ENCODE results near the gene GNB3.
"Not testable (repeated sequence)": the region's sequence is repeated elsewhere in the genome, so short reads cannot be mapped to it uniquely, and the experiment has no call there.

GNB3 gene

DNA sequence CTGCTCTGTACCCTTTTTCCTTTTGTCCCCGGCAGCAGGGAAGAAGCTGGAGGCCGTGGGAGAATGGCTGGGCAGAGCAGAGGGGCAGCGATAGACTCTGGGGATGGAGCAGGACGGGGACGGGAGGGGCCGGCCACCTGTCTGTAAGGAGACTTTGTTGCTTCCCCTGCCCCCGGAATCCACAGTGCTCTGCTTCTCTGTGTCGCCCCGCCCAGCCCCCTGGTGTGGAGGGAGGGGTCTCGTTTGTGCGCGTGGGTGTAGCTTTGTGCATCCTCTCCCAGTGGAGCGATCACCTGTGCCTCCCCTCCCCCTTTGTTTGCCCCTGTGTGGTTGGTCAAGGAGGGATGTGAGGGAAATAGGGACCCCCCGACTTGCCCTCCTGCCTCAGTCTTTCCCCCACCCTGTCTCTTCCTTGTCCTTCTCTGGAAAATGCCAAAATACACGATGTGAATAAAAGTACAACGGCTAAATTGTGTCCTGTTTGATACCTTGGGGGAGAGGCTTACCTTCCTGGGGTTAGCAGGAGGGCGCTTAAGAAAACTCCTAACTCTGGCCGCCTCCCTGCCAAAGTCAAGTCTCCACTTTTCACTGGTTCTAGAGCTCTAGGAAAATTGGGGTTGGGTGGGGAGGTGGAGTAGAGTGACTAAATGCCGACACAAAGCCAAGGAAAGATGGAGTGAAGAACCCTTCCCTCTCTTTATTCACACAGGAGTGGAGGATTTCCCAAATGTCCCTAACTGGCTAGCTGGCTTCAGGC lies 25.6 kb downstream of the GNB3 start:
- Mint-ChIP-seq H3K4me3 (peak overlapping the region; percentile 95), H3K4me1 (peaks cover 43% of the 10 kb centered on the region), H3K27me3 (no peaks in the 10 kb centered on the region), H3K9me3 (no peaks in the 10 kb centered on the region), H3K27ac (no peak overlapping the region), H3K36me3 (peaks cover 73% of the 10 kb centered on the region)
- CTCF ChIA-PET = interaction anchor here (0.7 to 3.3 kb wide), 3 partner anchors 13 to 236 kb away, joined by 3 to 9 read pairs (median 3); no protein-coding TSS in a partner anchor
- no peak for DNase-seq

DNA sequence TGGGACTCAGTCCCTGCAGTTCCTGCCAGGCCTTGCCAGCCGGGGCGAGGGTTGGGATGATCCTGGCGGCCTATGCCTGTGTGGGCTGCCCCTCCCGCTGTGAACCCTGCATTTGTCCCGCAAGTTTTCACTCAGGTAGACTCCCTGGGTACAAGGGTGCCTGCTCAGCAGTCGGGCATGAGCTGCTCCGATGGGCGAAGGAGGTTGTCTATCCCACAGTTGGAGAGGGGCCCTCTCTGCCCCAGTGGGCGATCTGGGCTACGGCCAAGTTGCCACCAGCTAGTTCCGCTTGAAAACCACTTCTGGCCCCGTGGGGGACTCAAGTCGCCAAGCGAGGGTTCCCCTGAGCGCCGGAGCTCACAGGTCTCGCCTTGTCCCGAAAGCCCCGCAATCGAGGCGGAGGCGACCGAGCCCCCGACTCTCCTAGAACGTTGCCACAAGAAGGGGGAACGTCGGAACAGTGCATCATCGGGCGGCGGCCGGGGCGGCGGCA lies 26.2 kb downstream of the GNB3 start:
- DNase-seq = no peak
- Mint-ChIP-seq H3K27me3 (no peaks in the 10 kb centered on the region), H3K27ac (peak overlapping the region; percentile 95), H3K36me3 (peaks cover 77% of the 10 kb centered on the region), H3K9me3 (no peaks in the 10 kb centered on the region), H3K4me3 (peak overlapping the region; percentile 95), H3K4me1 (peaks cover 49% of the 10 kb centered on the region)
- CTCF ChIA-PET = interaction anchor here (0.7 to 3.3 kb wide), 3 partner anchors 13 to 236 kb away, joined by 3 to 9 read pairs (median 3); no protein-coding TSS in a partner anchor

DNA sequence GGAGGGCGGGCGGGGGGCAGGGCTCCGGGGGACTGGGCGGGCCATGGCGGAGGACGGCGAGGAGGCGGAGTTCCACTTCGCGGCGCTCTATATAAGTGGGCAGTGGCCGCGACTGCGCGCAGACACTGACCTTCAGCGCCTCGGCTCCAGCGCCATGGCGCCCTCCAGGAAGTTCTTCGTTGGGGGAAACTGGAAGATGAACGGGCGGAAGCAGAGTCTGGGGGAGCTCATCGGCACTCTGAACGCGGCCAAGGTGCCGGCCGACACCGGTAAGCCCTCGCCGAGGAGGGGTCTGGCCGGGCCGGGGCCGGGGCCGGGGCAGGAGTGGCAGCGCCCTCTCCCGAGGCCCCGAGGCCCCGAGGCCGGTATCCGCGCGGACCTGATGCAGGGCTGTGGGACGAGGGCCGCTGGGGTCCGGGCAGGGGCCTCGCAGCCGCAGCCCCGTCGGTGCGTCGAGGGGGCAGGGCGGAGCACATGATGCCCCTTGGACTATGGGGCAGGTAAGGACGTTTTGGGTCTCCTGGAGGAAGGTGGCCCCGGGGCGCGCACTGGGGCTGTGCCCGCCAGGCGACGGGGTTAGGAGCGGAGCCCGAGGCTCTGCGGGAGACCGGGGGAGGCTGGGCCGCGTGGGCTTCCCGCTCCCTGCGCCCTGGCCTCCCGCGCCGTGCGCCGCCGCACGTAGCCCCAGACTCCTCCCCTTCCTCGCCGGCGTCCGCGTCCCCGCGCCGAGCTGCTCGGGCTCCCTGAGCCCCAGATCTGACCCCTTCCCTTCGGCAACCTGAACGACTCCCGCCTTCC lies 26.9 kb downstream of the GNB3 start, which contains the start of gene TPI1:
TSS of gene TPI1 (plus strand) at position 119 of the 798 bp plus-strand sequence. CDS start at position 155, 36 bp downstream.
- peaks cover 55% of the 10 kb centered on the region for H3K4me1 Mint-ChIP-seq
- peak within 1 kb of the TSS; percentile 97 for H3K4me3 Mint-ChIP-seq
- DNase-seq = peak; percentile 86
- H3K9me3 Mint-ChIP-seq = no peaks in the 10 kb centered on the region
- peaks cover 73% of the 10 kb centered on the region for H3K36me3 Mint-ChIP-seq
- H3K27me3 Mint-ChIP-seq = no peaks in the 10 kb centered on the region
- CTCF ChIA-PET = interaction anchor here (0.7 to 3.3 kb wide), 6 partner anchors 10 to 351 kb away, joined by 3 to 20 read pairs (median 6); partner anchors contain the start of genes CDCA3 and USP5
- H3K27ac Mint-ChIP-seq = peak within 1 kb of the TSS; percentile 95

DNA sequence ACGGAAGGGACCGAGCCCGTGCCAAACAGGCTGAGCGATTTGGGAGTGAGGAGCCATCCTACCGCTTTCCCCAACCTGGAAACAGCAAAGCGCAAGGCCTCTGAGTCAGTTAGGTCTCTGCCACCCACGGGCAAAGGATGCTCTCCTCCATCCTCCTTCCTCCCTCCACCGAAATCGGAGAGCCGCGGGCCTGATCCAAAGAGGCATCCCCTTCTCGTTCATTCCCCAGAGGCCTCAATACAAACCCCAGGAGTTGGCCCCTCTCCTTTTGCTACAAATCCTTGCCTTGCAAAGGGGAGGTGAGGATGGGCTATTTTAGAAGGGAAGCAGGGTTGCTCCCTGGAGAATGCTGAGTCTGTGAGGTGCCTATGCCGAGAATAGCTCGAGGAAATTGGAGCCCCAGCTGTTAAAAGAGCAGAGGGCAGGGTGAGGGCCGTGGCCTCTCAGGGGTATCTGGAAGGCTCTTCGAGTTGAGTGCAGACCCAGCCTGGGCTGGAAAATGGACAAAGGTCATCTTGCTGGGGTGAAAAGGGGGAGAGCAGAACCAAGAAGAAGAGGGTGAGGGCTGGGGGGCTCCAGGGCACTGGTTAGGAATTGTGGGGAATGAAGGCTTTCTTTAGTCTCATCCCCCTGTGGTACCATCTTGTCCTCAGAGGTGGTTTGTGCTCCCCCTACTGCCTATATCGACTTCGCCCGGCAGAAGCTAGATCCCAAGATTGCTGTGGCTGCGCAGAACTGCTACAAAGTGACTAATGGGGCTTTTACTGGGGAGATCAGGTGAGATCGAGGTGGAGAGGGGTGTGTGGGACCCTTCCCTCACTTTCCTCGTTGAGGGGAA lies 27.7 kb downstream of the GNB3 start:
- H3K4me1 Mint-ChIP-seq = peaks cover 55% of the 10 kb centered on the region
- peak overlapping the region; percentile 97 for H3K4me3 Mint-ChIP-seq
- H3K27ac Mint-ChIP-seq = peak overlapping the region; percentile 89
- no peak for DNase-seq
- CTCF ChIA-PET = interaction anchor here (0.7 to 3.3 kb wide), 15 partner anchors 9 to 352 kb away, joined by 3 to 20 read pairs (median 4); partner anchors contain the start of genes C12orf57, CDCA3, MLF2 and RNU7-1
- H3K9me3 Mint-ChIP-seq = no peaks in the 10 kb centered on the region
- peaks cover 72% of the 10 kb centered on the region for H3K36me3 Mint-ChIP-seq
- no peaks in the 10 kb centered on the region for H3K27me3 Mint-ChIP-seq

DNA sequence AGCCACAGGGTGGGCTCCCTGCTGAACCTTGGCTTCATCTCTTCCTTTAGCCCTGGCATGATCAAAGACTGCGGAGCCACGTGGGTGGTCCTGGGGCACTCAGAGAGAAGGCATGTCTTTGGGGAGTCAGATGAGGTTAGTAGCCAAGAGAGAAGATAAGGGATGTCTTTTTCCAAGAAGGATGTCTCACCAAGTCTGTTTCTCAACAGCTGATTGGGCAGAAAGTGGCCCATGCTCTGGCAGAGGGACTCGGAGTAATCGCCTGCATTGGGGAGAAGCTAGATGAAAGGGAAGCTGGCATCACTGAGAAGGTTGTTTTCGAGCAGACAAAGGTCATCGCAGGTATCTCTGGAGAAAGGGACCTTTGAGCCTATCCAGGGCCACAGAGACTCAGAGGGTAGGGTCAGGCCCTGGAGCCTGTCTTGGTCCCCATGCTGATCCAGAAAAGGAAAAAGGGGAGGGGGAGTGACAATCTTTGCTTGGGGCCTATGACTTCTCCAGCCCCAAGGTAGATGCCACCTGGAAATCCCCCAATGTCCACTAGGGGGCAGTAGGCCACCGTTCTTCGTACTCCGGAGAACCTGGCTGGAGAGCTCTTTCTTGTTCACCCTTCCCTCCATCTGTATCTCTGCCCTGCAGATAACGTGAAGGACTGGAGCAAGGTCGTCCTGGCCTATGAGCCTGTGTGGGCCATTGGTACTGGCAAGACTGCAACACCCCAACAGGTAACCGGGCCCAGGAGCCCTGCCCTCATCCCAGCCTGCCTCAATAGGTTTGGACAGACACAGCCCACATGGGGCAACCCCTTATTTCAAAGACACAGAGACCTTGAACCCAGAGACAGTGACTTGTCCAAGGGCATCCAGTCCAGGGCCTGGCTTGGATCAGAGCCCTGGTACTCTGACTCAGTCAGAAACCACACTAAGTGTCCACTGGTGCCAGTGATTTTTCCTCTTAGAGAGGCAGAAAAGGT lies 28.6 kb downstream of the GNB3 start:
- peaks cover 65% of the 10 kb centered on the region for H3K36me3 Mint-ChIP-seq
- H3K9me3 Mint-ChIP-seq = no peaks in the 10 kb centered on the region
- H3K27ac Mint-ChIP-seq = peak overlapping the region; percentile 89
- CTCF ChIA-PET = interaction anchor here (0.6 to 2.9 kb wide), 31 partner anchors 11 to 257 kb away, joined by 3 to 20 read pairs (median 3); partner anchors contain the start of genes C12orf57, CDCA3, MLF2 and P3H3
- peak overlapping the region; percentile 97 for H3K4me3 Mint-ChIP-seq
- H3K27me3 Mint-ChIP-seq = no peaks in the 10 kb centered on the region
- H3K4me1 Mint-ChIP-seq = peaks cover 60% of the 10 kb centered on the region
- peak; percentile 93 for DNase-seq

DNA sequence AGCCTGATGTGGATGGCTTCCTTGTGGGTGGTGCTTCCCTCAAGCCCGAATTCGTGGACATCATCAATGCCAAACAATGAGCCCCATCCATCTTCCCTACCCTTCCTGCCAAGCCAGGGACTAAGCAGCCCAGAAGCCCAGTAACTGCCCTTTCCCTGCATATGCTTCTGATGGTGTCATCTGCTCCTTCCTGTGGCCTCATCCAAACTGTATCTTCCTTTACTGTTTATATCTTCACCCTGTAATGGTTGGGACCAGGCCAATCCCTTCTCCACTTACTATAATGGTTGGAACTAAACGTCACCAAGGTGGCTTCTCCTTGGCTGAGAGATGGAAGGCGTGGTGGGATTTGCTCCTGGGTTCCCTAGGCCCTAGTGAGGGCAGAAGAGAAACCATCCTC lies 29.6 kb downstream of the GNB3 start:
- Mint-ChIP-seq H3K36me3 (peaks cover 57% of the 10 kb centered on the region), H3K4me1 (peaks cover 66% of the 10 kb centered on the region), H3K4me3 (peak overlapping the region; percentile 90)
- CTCF ChIA-PET = interaction anchor here (1.0 to 2.9 kb wide), 10 partner anchors 19 to 186 kb away, joined by 3 to 20 read pairs (median 4); partner anchors contain the start of genes C12orf57, CDCA3, P3H3 and RNU7-1
- H3K9me3 Mint-ChIP-seq, H3K27me3 Mint-ChIP-seq, H3K27ac Mint-ChIP-seq, DNase-seq: not testable (repeated sequence)

DNA sequence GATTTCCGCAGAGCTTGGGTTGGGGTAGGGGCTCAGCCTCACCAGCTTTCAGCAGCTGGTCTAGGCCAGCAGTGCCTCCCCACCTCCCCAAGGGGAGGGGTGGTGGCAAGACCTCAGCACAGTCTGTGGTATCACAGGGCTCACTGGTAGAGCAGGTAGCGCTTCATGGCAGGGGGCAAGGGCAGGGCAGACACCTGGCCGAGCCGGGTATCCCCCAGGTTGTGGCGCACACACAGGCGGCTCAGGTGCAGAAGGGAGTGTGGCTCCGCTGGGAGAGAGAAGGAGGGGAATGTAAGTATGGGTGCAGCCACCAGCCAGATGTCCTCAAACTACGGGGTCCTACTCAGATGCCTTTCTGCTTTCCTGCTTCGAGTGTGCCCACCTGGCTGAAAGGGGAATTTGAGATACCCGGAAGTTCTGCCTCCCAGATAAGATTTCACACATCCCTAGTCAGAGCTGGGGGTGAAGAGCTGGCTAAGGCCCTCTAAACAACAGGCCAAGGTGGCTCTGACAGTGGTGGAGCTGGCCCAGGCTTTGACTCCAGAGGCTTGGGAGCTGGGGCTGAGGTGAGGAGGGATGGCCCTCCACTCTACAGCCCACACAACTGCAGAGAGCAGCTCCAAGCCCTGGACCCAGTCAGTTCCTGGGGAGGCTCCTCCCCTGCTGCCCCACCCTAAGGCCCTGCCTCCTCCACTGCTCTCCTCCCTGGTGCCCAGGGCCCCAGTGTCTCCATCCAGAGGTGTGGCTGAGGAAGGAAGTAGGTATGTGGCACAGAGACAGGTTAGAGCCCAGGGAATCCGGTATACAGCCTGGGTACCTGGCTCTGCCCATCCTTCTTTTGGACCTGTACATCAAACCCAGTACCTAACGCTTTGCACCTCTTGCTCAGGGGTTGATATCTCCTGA lies 30.6 kb downstream of the GNB3 start:
- CTCF ChIA-PET = interaction anchor here (1.1 to 4.3 kb wide), 14 partner anchors 11 to 242 kb away, joined by 3 to 35 read pairs (median 7); partner anchors contain the start of genes C1RL, CDCA3 and USP5
- H3K9me3 Mint-ChIP-seq = no peaks in the 10 kb centered on the region
- peaks cover 69% of the 10 kb centered on the region for H3K4me1 Mint-ChIP-seq
- peak; percentile 67 for DNase-seq
- H3K27me3 Mint-ChIP-seq = no peaks in the 10 kb centered on the region
- H3K4me3 Mint-ChIP-seq = peak overlapping the region; percentile 90
- peak overlapping the region; percentile 93 for H3K27ac Mint-ChIP-seq
- H3K36me3 Mint-ChIP-seq = peaks cover 56% of the 10 kb centered on the region

DNA sequence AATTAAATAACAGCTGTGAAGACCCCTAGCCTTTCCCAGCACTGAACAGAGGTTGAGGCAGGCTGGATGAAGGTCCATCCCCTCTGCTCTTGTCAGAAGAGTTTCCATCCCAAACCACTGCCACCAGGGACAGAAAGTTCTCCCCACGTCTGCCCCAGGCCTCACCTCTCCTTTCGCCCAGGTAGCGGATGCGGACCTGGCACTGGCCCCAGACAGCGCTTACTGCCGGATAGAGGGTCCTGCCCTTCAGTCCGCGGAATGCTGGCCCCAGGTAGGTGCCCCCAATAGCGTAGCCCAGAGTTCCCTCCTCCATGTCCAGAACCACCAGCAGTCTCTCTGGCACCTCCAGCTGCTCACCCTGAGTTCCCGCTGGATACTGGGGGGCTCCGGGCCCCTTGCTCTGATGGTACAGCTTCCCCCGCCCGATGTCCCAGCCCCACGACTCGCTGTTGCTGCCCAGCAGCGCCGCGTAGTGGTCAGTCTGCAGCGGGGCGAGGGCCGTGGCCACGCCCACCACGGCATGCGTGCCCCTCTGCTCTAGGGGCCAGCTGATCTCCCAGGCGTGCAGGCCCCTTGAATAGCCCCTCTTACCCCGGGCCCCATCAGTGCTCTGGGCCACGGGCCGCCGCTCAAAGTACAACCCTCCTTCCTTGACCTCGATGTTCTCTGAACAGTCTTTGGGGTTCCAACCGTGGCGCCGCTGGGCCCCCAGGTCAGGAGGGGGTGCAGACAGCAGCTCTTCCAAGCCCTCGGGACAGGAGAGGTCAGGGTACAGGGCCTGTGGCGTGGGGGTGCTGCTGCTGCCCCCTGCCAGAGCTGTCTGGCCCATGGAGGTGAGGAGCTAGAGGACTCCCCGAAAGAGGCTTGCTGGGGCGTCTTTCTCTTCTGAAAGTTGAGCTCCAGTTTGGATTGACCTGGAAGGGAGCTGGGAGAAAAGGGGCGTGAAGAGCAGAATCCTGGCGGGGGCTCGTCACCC lies 31.6 kb downstream of the GNB3 start:
- H3K4me1 Mint-ChIP-seq = peaks cover 61% of the 10 kb centered on the region
- no peaks in the 10 kb centered on the region for H3K27me3 Mint-ChIP-seq
- H3K9me3 Mint-ChIP-seq = no peaks in the 10 kb centered on the region
- peak overlapping the region; percentile 93 for H3K27ac Mint-ChIP-seq
- peak overlapping the region; percentile 90 for H3K4me3 Mint-ChIP-seq
- peak; percentile 89 for DNase-seq
- CTCF ChIA-PET = interaction anchor here (0.7 to 4.3 kb wide), 37 partner anchors 10 to 264 kb away, joined by 3 to 35 read pairs (median 4); partner anchors contain the start of genes C12orf57, C1RL, CDCA3 and P3H3
- H3K36me3 Mint-ChIP-seq = peaks cover 59% of the 10 kb centered on the region

DNA sequence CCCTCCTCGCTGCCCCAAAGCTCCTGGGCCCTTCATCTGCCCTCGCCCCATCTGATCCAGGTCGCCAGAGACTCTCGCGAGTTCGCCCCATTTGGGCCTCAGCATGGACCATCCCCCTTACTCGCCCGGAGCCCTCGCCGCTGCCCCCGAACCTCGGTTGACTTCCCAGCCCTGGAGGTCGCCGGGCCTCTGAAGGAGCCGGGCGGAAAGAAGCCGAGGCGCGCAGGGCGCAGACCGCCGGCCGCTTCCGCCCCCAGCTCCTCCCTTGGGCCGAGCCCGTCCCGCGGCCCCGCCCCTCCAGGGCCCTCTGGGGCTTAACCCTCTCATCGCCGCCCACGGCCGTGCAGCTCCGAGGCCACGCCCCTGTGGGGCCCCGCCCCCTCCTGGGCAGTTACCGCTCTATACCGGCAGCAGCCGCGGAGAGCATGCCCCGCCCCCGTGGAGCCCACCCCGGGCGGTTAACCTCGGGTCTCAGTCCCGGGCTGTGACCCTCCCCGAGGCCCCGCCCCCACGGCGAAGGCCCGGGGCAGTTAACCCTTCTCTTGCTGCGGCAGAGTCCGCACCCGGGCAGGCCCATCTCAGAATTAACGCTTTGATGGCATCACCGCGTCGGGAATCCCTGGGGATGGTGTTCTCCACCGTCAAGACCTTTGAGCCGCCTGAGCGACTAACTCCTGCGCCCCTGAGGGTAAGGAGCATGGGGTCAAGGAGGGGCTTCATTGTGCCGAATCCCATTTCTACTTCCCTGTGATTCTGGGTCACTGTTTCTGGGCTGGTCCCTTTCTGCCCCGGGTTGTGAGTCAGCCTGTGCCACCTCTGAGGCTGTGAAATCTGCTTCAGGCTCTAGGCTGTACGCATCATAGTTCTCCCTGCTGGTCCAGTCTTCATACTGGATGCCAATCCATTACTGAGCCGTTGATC lies 32.6 kb downstream of the GNB3 start, which contains the start of gene SPSB2:
TSS of gene SPSB2 (minus strand) at position 210 of the 921 bp plus-strand sequence. CDS start 402 bp downstream, outside the sequence.
- peaks cover 57% of the 10 kb centered on the region for H3K4me1 Mint-ChIP-seq
- H3K9me3 Mint-ChIP-seq = no peaks in the 10 kb centered on the region
- H3K4me3 Mint-ChIP-seq = peak within 1 kb of the TSS; percentile 90
- DNase-seq = peak; percentile 99
- peaks cover 56% of the 10 kb centered on the region for H3K36me3 Mint-ChIP-seq
- H3K27ac Mint-ChIP-seq = peak within 1 kb of the TSS; percentile 93
- H3K27me3 Mint-ChIP-seq = no peaks in the 10 kb centered on the region
- CTCF ChIA-PET = interaction anchor here (0.7 to 4.3 kb wide), 31 partner anchors 9 to 265 kb away, joined by 3 to 35 read pairs (median 5); partner anchors contain the start of genes C12orf57, C1RL, CDCA3 and P3H3

DNA sequence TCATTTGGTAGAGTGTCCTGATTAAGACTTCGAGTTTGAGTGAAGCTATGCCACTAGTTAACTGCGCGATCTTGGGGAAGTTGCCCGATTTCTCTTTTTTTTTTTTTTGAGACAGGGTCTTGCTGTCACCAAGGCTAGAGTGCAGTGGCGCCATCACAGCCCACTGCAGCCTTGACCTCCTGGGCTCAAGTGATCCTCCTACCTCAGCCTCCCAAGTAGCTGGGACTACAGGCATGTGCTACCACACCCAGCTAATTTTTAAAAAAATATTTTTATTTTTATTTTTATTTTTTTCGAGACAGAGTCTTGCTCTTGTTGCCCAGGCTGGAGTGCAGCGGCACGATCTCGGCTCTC lies 33.3 kb downstream of the GNB3 start:
- H3K36me3 Mint-ChIP-seq = peaks cover 49% of the 10 kb centered on the region
- CTCF ChIA-PET = interaction anchor here (2.1 to 4.3 kb wide), 4 partner anchors 17 to 91 kb away, joined by 7 to 35 read pairs (median 20); partner anchors contain the start of genes CDCA3 and USP5
- not testable (repeated sequence) for H3K27me3 Mint-ChIP-seq, DNase-seq, H3K9me3 Mint-ChIP-seq
- peak overlapping the region; percentile 61 for H3K27ac Mint-ChIP-seq
- H3K4me1 Mint-ChIP-seq = peaks cover 50% of the 10 kb centered on the region
- H3K4me3 Mint-ChIP-seq = peak overlapping the region; percentile 90

Data from activated naive CD4-positive, alpha-beta T cell treated with anti-CD3 and anti-CD28 coated beads, Interleukin-2, amount 10 ng/mL, durations not matched to agents 7 days and 5 days (primary cell).